T-helper 2 cell treated with Interferon-gamma antibody and Interleukin-4, amounts not matched to agents 100 ng/mL and 5 ng/mL, for 36 hours (primary cell): ENCODE results near the gene GAGE1. TPM values are rescaled to one million over a fixed set of nuclear protein-coding genes. Genes with fewer than 3 reads are reported as not detected.
"Not testable (repeated sequence)": the region's sequence is repeated elsewhere in the genome, so short reads cannot be mapped to it uniquely, and the experiment has no call there.

ENCODE experiments used
- intact Hi-C: fragments of 100-400 bp; cut with micrococcal nuclease; formaldehyde crosslinking; loops from one replicate; pipeline ENCODE4 v1.15.1; 2023
- total RNA-seq: library from RNA; stranded (reverse); gene quantifications from 2 replicates; pipeline ENCODE4 v1.2.3, GENCODE V29; 2022

The GAGE1 gene
- total RNA-seq, result not detected in 2 replicates

GRCh38 chrX:49598720-49599119 lies at the start of gene GAGE1:
TSS of gene GAGE1 (plus strand) at chrX:49599020. CDS start at chrX:49600175, 1,155 bp downstream.
- intact Hi-C loops, result not testable (repeated sequence)

DNA sequence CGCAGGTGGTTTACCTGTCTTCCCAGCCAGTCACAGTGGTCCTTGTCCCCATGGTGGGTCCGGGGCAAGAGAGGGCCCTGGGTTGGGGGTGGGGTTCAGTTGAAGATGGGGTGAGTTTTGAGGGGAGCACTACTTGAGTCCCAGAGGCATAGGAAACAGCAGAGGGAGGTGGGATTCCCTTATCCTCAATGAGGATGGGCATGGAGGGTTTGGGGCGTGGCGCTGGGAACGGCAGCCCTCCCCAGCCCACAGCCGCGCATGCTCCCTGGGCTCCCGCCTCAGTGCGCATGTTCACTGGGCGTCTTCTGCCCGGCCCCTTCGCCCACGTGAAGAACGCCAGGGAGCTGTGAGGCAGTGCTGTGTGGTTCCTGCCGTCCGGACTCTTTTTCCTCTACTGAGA lies 47.8 kb upstream of the GAGE1 start, which contains the start of gene GAGE12E:
Gene GAGE12E, plus strand, starts transcription at position 301 of the 400 bp plus-strand sequence. CDS start 1,155 bp downstream, outside the sequence.
- intact Hi-C loops, result not testable (repeated sequence)

- intact Hi-C loops, result not testable (repeated sequence)
These were observed 38.3 kb upstream of the GAGE1 start, which contains the start of gene GAGE12F for GRCh38 chrX:49560542-49560941. TSS of gene GAGE12F (plus strand) at chrX:49560842. CDS start at chrX:49561997, 1,155 bp downstream.

GRCh38 chrX:49568728-49569127 lies 30.1 kb upstream of the GAGE1 start:
- intact Hi-C loops, result not testable (repeated sequence)

DNA sequence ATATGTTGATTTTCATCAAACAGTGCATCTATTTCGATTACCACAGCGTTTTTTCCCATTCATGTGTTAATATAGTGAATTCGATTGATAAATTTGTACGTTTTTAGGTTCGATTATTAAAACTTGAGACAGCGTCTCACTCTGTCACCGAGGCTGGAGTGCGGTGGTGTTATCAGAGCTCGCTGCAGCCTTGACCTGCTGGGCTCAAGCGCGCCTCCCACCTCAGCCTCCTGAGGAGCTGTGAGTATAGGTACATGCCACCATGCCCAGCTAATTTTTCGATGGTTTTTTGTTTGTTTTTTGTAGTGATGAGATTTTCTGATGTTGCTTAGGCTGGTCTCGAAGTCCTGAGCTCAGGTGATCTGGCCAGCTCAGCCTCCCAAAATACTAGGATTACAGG lies 29.7 kb upstream of the GAGE1 start:
- intact Hi-C loops, result not testable (repeated sequence)

DNA sequence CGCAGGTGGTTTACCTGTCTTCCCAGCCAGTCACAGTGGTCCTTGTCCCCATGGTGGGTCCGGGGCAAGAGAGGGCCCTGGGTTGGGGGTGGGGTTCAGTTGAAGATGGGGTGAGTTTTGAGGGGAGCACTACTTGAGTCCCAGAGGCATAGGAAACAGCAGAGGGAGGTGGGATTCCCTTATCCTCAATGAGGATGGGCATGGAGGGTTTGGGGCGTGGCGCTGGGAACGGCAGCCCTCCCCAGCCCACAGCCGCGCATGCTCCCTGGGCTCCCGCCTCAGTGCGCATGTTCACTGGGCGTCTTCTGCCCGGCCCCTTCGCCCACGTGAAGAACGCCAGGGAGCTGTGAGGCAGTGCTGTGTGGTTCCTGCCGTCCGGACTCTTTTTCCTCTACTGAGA lies 28.7 kb upstream of the GAGE1 start, which contains the start of gene GAGE12G:
Gene GAGE12G, plus strand, starts transcription at position 301 of the 400 bp plus-strand sequence. CDS start 1,155 bp downstream, outside the sequence.
- intact Hi-C loops, result not testable (repeated sequence)

- intact Hi-C loops, result not testable (repeated sequence)
These were observed 19.2 kb upstream of the GAGE1 start, which contains the start of gene GAGE12H for GRCh38 chrX:49579649-49580048. TSS of gene GAGE12H (plus strand) at chrX:49579949. CDS start at chrX:49581104, 1,155 bp downstream.

- intact Hi-C loops, result not testable (repeated sequence)
These were observed 9.6 kb upstream of the GAGE1 start, which contains the start of gene GAGE2A for GRCh38 chrX:49589196-49589595. TSS of gene GAGE2A (plus strand) at chrX:49589496. CDS start at chrX:49590651, 1,155 bp downstream.

- intact Hi-C loops, result not testable (repeated sequence)
These were observed 8.9 kb upstream of the GAGE1 start for GRCh38 chrX:49589769-49590478.

- intact Hi-C loops, result not testable (repeated sequence)
These were observed 8.3 kb upstream of the GAGE1 start for GRCh38 chrX:49590488-49590887.

GRCh38 chrX:49610718-49611310 lies 12.0 kb downstream of the GAGE1 start:
- intact Hi-C loops, result no loop called here

DNA sequence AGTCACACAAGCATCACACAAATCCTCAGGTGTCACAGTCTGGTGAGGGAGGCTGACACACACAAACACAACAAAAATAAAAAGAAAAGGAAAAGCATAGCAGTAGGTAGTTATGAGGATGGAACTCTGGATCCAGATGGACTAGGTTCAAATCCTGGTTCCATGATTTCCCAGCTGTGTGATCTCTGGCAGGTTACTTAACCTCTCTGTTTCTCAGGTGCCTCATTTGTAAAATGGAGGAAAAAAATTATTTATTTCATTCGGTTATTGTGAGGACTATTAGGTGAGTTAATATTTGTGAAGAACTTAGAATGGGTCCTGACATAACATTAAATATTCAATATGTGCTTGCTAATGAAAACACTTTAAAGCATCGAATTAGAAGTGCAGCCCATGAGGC lies 19.8 kb downstream of the GAGE1 start:
- intact Hi-C loops, result no loop called here

DNA sequence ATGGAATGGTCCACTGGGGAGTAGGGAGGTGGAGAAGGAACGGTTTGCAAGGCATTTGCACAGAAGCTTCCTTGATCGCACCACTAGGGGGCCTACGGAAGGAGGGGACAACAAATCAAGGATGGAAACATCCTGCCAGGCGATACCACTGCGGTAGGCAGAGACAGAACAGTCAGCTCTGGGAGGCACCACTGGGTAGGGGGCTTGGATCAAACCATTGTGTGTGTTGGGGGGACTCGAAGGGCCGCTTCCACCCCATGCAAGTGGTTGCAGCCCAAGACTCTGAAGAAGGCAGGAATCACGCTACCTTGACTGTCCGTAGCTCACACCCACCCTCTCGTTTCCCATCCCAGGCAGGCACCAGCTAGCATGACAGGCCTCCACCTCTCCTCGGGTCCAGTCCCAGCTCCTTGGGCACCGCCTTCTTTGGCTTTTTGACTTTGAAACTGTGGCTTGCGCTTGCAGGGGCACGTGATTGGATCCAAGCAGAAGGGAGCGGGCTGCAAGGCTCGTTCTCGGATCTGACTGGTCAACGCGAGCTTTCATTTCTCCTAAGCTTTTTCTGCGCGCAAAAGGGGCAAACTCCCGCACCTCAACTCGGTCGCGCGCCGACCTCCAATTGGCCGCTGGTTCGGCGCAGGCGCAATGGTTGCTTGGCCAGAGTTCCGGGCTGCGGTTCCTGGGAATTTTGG lies 28.4 kb downstream of the GAGE1 start:
- intact Hi-C loops, result no loop called here

DNA sequence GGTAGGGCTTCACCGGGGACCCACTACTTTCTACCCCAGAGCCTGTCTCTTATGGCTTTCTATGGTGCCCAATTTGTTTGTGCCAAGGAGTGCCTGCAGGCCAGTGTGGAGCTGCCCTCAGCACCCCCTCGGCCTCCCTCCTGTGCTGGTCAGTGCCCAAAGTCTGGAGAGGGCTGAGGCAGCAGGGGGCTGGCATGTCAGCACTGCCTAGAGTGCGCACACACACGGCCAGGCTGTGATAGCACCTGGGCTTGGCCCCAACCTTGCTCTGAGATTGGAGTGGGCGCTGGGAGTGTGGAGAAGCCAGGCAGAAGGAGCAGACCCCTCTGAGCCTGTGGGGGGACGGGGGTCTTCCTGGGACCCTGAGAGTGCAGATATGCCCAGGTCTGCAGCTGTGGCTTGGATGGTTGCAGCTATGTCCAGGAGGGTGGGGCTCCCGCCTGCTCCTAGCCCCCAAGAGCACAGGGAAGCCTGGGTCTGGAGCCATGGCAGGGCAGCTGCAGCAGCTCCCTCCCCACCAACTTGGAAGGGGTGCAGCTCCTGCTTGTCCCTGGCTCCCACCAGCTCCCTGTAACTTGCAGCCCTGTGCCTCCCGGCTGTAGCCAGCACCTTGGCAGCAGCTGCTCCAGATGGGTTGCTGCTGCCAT lies 46.3 kb downstream of the GAGE1 start:
- intact Hi-C loops, result no loop called here

DNA sequence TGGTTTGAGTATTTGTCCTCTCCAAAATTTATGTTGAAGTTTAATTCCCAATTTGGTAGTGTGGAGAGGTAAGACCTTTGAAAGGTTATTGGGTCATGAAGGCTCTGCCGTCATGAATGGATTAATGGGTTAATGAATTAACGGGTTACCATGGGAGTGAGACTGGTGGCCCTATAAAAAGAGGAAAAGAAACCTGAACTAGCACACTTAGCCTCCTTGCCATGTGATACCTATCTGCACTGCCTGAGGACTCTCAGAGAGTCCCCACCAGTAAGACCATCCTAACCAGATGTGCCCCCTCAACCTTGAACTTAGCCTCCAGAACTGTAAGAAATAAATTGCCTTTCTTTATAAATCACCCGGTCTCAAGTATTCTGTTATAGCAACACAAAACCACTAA lies 57.7 kb downstream of the GAGE1 start:
- intact Hi-C loops, result no loop called here

Other genes starting within 250 kb of the GAGE1 start
- not detected in 2 replicates for gene GAGE12C, start 66.8 kb upstream of the GAGE1 start, total RNA-seq
- gene GAGE12D, start 57.3 kb upstream of the GAGE1 start, total RNA-seq, result not detected in 2 replicates
- not detected in 2 replicates for gene GAGE12E, start 47.7 kb upstream of the GAGE1 start, total RNA-seq
- not detected in 2 replicates for gene GAGE12F, start 38.2 kb upstream of the GAGE1 start, total RNA-seq
- not detected in 2 replicates for gene GAGE12G, start 28.6 kb upstream of the GAGE1 start, total RNA-seq
- not detected in 2 replicates for gene GAGE12H, start 19.1 kb upstream of the GAGE1 start, total RNA-seq
- not detected in 2 replicates for gene GAGE2A, start 9.5 kb upstream of the GAGE1 start, total RNA-seq
- gene PAGE1, start 97.0 kb downstream of the GAGE1 start, total RNA-seq, result not detected in 2 replicates
- gene PAGE4, start 230.3 kb downstream of the GAGE1 start, total RNA-seq, result not detected in 2 replicates